Panc1 (cell line): ENCODE results near the gene COL6A3.

ENCODE experiments used
- POLR2AphosphoS5 ChIP-seq: IDR thresholded peaks from 2 replicates; pipeline ENCODE4 v1.6.1; 2012; ENCODE audit warnings: mild to moderate bottlenecking, low read depth, low read length, moderate library complexity
- TF ChIP-seq, protein P1 (sequence below): fragments of 450-650 bp; IDR thresholded peaks from 2 replicates; pipeline ENCODE4 v1.5.1; 2017; ENCODE audit warnings: mild to moderate bottlenecking
- TF ChIP-seq, protein P2 (sequence below), 2 experiments: IDR thresholded peaks; 2 replicates each; pipeline ENCODE4 v1.6.1; 2011 to 2012; ENCODE audit warnings: low read depth in 2 of 2, control low read depth in 1 of 2, low read length in 1 of 2, mild to moderate bottlenecking in 1 of 2, moderate library complexity in 1 of 2; ENCODE audit not compliant: insufficient read depth in 1 of 2

DNA sequence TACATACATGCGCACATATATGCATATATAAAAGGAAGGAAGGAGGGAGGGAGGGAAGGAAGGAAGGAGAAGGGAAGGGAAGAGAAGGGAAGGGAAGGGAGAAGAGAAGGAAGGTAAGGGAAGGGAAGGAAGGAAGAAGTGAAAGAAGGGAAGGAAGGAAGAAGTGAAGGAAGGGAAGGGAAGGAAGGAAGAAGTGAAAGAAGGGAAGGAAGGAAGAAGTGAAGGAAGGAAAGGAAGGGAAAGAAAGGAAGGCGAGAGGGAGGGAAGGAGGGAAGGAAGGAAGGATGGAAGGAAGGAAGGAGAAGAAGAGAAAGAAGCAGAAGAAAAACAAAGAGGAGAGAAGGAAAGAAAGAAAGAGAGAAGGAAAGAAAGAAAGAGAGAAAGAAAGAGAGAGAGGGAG lies 16.9 kb downstream of the COL6A3 start:
- TF ChIP-seq, protein P1, sequence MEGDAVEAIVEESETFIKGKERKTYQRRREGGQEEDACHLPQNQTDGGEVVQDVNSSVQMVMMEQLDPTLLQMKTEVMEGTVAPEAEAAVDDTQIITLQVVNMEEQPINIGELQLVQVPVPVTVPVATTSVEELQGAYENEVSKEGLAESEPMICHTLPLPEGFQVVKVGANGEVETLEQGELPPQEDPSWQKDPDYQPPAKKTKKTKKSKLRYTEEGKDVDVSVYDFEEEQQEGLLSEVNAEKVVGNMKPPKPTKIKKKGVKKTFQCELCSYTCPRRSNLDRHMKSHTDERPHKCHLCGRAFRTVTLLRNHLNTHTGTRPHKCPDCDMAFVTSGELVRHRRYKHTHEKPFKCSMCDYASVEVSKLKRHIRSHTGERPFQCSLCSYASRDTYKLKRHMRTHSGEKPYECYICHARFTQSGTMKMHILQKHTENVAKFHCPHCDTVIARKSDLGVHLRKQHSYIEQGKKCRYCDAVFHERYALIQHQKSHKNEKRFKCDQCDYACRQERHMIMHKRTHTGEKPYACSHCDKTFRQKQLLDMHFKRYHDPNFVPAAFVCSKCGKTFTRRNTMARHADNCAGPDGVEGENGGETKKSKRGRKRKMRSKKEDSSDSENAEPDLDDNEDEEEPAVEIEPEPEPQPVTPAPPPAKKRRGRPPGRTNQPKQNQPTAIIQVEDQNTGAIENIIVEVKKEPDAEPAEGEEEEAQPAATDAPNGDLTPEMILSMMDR = no peak
- TF ChIP-seq POLR2AphosphoS5 = no peak
- TF ChIP-seq, protein P2, sequence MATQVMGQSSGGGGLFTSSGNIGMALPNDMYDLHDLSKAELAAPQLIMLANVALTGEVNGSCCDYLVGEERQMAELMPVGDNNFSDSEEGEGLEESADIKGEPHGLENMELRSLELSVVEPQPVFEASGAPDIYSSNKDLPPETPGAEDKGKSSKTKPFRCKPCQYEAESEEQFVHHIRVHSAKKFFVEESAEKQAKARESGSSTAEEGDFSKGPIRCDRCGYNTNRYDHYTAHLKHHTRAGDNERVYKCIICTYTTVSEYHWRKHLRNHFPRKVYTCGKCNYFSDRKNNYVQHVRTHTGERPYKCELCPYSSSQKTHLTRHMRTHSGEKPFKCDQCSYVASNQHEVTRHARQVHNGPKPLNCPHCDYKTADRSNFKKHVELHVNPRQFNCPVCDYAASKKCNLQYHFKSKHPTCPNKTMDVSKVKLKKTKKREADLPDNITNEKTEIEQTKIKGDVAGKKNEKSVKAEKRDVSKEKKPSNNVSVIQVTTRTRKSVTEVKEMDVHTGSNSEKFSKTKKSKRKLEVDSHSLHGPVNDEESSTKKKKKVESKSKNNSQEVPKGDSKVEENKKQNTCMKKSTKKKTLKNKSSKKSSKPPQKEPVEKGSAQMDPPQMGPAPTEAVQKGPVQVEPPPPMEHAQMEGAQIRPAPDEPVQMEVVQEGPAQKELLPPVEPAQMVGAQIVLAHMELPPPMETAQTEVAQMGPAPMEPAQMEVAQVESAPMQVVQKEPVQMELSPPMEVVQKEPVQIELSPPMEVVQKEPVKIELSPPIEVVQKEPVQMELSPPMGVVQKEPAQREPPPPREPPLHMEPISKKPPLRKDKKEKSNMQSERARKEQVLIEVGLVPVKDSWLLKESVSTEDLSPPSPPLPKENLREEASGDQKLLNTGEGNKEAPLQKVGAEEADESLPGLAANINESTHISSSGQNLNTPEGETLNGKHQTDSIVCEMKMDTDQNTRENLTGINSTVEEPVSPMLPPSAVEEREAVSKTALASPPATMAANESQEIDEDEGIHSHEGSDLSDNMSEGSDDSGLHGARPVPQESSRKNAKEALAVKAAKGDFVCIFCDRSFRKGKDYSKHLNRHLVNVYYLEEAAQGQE (IDR thresholded peaks at IDR 0.05; ENCODE audit: insufficient read depth in 1 of 2, low read depth in 2 of 2, low read length in 1 of 2) = no peak
